Suprapubic skin (tissue), 4 donors: ENCODE data around the gene ILF2. TPM values are rescaled to one million over a fixed set of nuclear protein-coding genes. Genes with fewer than 3 reads are reported as not detected.

Source experiments
- DNase-seq, 2 donors: peaks; one replicate each; pipeline ENCODE4 v3.0.0-alpha.2; 2019; ENCODE audit warnings: low spot score in 2 of 2
- H3K27ac ChIP-seq: fragments of 200-600 bp; sonication (generic); one replicate; pipeline ENCODE4 v1.5.1; 2019
- H3K27me3 ChIP-seq: fragments of 200-600 bp; sonication (generic); one replicate; pipeline ENCODE4 v1.5.1; 2019
- H3K36me3 ChIP-seq: fragments of 200-600 bp; sonication (generic); one replicate; pipeline ENCODE4 v1.5.1; 2019
- H3K4me1 ChIP-seq: fragments of 200-600 bp; sonication (generic); one replicate; pipeline ENCODE4 v1.5.1; 2019
- H3K4me3 ChIP-seq: fragments of 200-600 bp; sonication (generic); one replicate; pipeline ENCODE4 v1.5.1; 2019; ENCODE audit warnings: mild to moderate bottlenecking
- H3K9me3 ChIP-seq: fragments of 200-600 bp; sonication (generic); one replicate; pipeline ENCODE4 v1.5.1; 2019
- EP300 ChIP-seq: sonication (generic); formaldehyde crosslinking; IDR thresholded peaks from one replicate; pipeline ENCODE4 v1.6.1; 2017; ENCODE audit warnings: antibody characterized with exemption
- POLR2A ChIP-seq, 2 donors: fragments of 450-650 bp; IDR thresholded peaks; one replicate each; pipeline ENCODE4 v1.6.1; 2017; ENCODE audit warnings: antibody characterized with exemption in 2 of 2, mild to moderate bottlenecking in 2 of 2, moderate library complexity in 2 of 2
- POLR2AphosphoS5 ChIP-seq, 3 donors: sonication (generic); formaldehyde crosslinking; IDR thresholded peaks; one replicate each; pipeline ENCODE4 v1.6.1; 2017; ENCODE audit warnings: antibody characterized with exemption in 3 of 3
- WGBS: methylation state at CpG from one replicate; pipeline ENCODE4 v1.1.5; 2018; 5-methylcytosine and 5-hydroxymethylcytosine counted together
- total RNA-seq, 4 donors: library from RNA; depleted of rRNA; stranded (reverse); fragments of >200 nt; gene quantifications; one replicate each; pipeline ENCODE4 v1.1.0, GENCODE V29; 2016
- TF ChIP-seq, protein P1 (sequence below), 2 donors: fragments of 200-600 bp in 1 of 2; fragments of 450-650 bp in 1 of 2; sonication (generic) in 1 of 2; IDR thresholded peaks; one replicate each; pipeline ENCODE4 v1.5.1; 2016 to 2019; ENCODE audit warnings: antibody characterized with exemption in 2 of 2, mild to moderate bottlenecking in 1 of 2, moderate library complexity in 1 of 2

The ILF2 gene
- total RNA-seq, 4 donors from 2014 or later, result 68.2 to 149 (median 127) TPM

DNA sequence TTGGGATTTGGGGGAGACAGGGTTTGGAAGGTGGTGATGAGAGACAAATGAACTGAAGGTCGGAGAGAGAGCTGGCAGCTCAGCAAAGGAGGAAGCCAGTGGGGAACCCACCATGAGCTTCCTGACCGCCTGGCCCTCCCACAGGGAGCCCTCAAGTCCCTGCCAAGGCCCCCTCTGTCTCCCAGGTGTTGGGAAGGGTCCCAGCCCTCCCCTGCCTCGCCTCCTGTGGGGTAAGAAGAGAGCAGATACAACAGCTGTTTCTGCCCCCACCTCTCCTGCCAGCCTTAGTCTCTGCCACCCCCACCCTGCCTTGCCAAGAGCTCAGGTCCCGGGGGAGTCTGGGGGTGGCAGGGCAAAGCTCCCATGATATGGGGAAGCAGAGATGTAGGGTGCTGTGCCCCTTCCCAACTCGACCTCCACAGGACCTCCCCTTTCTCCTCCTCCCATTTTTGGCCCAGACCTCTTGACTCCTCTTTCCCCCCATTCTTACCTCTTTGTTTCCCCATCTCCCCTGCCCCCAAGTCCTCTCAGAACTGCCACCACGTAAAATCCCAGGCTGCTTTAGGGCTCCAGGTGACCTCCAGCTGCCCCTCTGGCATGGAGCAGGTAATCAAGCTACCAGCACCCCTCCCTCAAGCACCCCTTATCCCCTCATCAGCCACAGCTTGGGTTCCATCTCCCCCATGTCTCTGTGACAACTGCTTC lies 42.0 kb downstream of the ILF2 start:
- 80% methylated on average over 6 of the region's 6 CpGs for WGBS
- peak overlapping the region; percentile 92 for H3K27ac ChIP-seq

DNA sequence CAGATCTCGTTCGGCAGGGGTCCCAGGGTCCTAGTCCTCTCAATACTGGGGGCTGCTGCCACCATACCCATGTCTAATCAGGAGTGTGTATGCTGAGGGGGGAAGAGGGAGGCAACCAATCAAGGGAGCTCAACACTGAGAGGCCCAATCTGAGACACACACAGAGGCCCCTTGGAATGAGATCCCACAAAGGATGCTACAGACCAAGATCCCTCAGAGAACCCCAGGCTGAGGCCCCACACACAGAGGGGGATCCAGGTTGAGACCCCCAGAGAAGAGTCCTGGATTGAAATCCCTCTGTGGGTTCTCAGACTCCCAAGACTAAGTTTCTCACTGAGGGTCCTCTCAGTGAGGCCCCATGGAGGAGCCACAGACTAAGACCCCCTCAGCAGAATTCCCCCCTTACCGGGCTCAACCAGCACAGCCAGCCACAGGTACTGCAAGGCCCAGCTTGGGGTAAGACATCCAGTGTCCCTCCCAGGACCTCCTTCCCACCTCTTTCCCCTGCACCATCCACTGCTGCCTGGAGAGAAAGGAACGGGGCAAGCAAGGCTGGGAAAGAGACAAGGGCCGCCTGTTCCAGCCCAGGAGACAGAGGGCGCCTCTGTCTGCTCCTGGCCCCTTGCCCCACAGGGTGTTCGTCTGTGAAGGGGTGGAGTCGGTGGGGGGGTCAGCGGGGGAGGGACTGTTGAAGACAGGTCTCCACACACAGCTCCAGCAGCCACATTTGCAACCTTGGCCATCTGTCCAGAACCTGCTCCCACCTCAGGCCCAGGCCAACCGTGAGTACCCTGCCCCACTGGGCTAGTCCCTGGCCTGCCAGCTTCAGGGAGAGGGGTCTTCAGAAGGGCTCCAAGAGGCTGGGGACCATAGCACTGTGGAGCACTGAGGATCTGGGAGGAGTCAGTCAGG lies 42.8 kb downstream of the ILF2 start, which contains the start of gene S100A1:
TSS of gene S100A1 (plus strand) at position 720 of the 912 bp plus-strand sequence. CDS start 2,088 bp downstream, outside the sequence.
- Histone ChIP-seq H3K9me3 (no peaks in the 10 kb centered on the region), H3K27me3 (no peaks in the 10 kb centered on the region), H3K36me3 (peaks cover 10% of the 10 kb centered on the region), H3K4me3 (peak within 1 kb of the TSS; percentile 55), H3K4me1 (peaks cover 57% of the 10 kb centered on the region), H3K27ac (peak within 1 kb of the TSS; percentile 92)
- WGBS, result 52% methylated on average over 10 of the region's 10 CpGs
- peak in 1 of 2 donors; percentile 81 for DNase-seq
- TF ChIP-seq, protein P1, sequence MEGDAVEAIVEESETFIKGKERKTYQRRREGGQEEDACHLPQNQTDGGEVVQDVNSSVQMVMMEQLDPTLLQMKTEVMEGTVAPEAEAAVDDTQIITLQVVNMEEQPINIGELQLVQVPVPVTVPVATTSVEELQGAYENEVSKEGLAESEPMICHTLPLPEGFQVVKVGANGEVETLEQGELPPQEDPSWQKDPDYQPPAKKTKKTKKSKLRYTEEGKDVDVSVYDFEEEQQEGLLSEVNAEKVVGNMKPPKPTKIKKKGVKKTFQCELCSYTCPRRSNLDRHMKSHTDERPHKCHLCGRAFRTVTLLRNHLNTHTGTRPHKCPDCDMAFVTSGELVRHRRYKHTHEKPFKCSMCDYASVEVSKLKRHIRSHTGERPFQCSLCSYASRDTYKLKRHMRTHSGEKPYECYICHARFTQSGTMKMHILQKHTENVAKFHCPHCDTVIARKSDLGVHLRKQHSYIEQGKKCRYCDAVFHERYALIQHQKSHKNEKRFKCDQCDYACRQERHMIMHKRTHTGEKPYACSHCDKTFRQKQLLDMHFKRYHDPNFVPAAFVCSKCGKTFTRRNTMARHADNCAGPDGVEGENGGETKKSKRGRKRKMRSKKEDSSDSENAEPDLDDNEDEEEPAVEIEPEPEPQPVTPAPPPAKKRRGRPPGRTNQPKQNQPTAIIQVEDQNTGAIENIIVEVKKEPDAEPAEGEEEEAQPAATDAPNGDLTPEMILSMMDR (IDR thresholded peaks at IDR 0.05), result no peak
- TF ChIP-seq POLR2A (IDR thresholded peaks at IDR 0.05) (no peak), POLR2AphosphoS5 (IDR thresholded peaks at IDR 0.05) (no peak), EP300 (no peak)

More for the DNA sequence above, 42.0 kb downstream of the ILF2 start:
- no peaks in the 10 kb centered on the region for H3K9me3 ChIP-seq
- H3K4me1 ChIP-seq, result peaks cover 64% of the 10 kb centered on the region
- peak in 1 of 2 donors; percentile 61 for DNase-seq
- H3K36me3 ChIP-seq, result peaks cover 7% of the 10 kb centered on the region
- no peak overlapping the region for H3K4me3 ChIP-seq
- H3K27me3 ChIP-seq, result no peaks in the 10 kb centered on the region
- no peak for TF ChIP-seq POLR2A (IDR thresholded peaks at IDR 0.05)
- TF ChIP-seq, protein P1 (IDR thresholded peaks at IDR 0.05), result no peak
- no peak for TF ChIP-seq POLR2AphosphoS5 (IDR thresholded peaks at IDR 0.05)
- TF ChIP-seq EP300, result no peak

DNA sequence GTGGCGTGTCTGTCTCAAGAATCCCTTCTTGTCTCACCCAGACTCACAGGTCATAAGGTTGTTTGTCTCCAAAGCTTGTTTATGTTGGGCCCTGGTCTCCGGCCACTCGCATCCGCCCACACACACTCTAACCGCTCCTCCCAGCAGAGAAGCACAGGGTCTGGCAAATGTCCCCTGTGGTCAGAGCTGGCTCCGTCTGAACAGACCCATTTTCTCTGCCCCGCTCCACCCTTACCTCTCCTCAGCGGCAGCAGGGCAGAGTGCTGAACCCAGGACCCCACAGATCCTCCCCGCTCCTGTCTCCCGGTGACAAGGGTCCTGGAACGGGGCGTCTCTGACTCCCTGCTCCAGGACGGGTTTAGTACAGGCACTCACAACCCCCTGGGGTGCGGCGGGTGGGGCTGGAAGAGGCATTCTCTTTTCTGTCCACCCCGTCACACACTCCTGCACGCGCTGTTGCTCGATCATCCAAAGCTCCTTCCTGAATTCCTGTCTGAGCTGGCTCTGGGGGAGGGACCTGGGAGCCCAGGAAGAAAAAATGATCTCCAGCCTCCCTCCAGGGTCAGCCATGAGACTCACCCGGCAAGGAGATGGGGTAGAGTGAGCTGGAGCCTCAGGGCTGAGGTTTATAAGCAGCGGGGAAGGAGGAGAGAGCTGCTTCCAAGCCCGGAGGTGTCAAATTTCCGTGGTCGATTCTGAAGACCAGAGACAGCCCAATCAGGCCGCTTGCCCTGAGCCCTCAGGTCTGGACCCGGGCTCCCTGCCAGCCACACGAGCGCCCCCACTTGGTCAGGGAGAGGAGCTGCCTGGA lies 43.7 kb downstream of the ILF2 start, which contains the start of gene S100A13:
TSS of gene S100A13 (minus strand) at position 602 of the 811 bp plus-strand sequence. CDS start 1,033 bp downstream, outside the sequence.
- peak in 2 of 3 donors; percentile 20 to 43 for TF ChIP-seq POLR2AphosphoS5 (IDR thresholded peaks at IDR 0.05)
- TF ChIP-seq POLR2A (IDR thresholded peaks at IDR 0.05), result peak in 1 of 2 donors; percentile 68
- TF ChIP-seq EP300, result no peak
- TF ChIP-seq, protein P1 (IDR thresholded peaks at IDR 0.05), result peak; percentile 48 to 68
- DNase-seq, result peak; percentile 91 to 92
- Histone ChIP-seq H3K36me3 (peaks cover 10% of the 10 kb centered on the region), H3K27me3 (no peaks in the 10 kb centered on the region), H3K9me3 (no peaks in the 10 kb centered on the region), H3K4me1 (peaks cover 53% of the 10 kb centered on the region), H3K27ac (peak within 1 kb of the TSS; percentile 92), H3K4me3 (peak within 1 kb of the TSS; percentile 55)
- WGBS, result 4% methylated on average over 28 of the region's 28 CpGs

DNA sequence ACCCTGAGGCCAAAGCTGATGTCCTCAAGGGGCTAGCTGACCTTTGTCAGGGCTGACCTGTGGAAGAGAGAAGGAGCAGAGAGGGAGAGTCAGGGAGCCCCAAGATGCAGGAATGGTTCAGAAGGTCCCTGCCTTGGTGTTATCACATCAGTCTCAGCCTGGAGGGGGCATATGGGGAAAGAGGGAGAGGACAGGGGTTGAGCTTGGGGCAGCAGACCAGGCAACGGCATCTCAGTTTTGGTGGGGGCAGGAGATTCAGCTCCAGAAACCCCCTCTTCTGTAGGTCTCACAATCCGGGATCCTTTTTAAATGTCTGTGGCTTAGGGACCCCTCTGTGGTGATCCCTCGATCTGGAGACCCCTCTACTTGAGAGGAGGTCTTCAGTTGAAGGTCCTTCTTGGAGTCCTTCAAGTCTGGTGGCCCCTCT lies 44.3 kb downstream of the ILF2 start:
- Histone ChIP-seq H3K4me3 (peak overlapping the region; percentile 55), H3K27me3 (no peaks in the 10 kb centered on the region), H3K9me3 (no peaks in the 10 kb centered on the region), H3K4me1 (peaks cover 53% of the 10 kb centered on the region), H3K27ac (peak overlapping the region; percentile 92), H3K36me3 (peaks cover 10% of the 10 kb centered on the region)
- DNase-seq, result no peak
- 60% methylated on average over 3 of the region's 3 CpGs for WGBS
- TF ChIP-seq POLR2A (IDR thresholded peaks at IDR 0.05) (no peak), EP300 (no peak), POLR2AphosphoS5 (IDR thresholded peaks at IDR 0.05) (no peak)
- TF ChIP-seq, protein P1 (IDR thresholded peaks at IDR 0.05), result no peak
